Peyer's patch (tissue), 4 donors: ENCODE measurements around the gene TOR4A. TPM values are rescaled to one million over a fixed set of nuclear protein-coding genes. Genes with fewer than 3 reads are reported as not detected.
A peak's percentile ranks its signal among the peaks of the same experiment; 100 is the strongest.

Source experiments
- DNase-seq, 3 donors: peaks; one replicate each; pipeline ENCODE4 v3.0.0-alpha.2; 2017 to 2019
- H3K27ac ChIP-seq, 4 donors: fragments of 200-600 bp; sonication (generic); one replicate each; pipeline ENCODE4 v1.5.1; 2016 to 2019
- H3K27me3 ChIP-seq, 2 donors: fragments of 200-600 bp; sonication (generic); one replicate each; pipeline ENCODE4 v1.5.1; 2019
- H3K36me3 ChIP-seq, 3 donors: fragments of 200-600 bp; sonication (generic); one replicate each; pipeline ENCODE4 v1.5.1; 2016 to 2019
- H3K4me1 ChIP-seq, 4 donors: fragments of 200-600 bp; sonication (generic); one replicate each; pipeline ENCODE4 v1.5.1; 2016 to 2019
- H3K4me3 ChIP-seq, 4 donors: fragments of 200-600 bp; sonication (generic); 1 replicate in 3 of 4; 2 replicates in 1 of 4; pipeline ENCODE4 v1.5.1; 2016 to 2019; ENCODE audit warnings: mild to moderate bottlenecking in 1 of 4
- H3K9me3 ChIP-seq, 4 donors: fragments of 200-600 bp; sonication (generic); one replicate each; pipeline ENCODE4 v1.5.1; 2016 to 2019; ENCODE audit warnings: mild to moderate bottlenecking in 1 of 4
- CTCF ChIP-seq, 6 experiments: fragments of 450-650 bp in 4 of 6; fragments of 200-600 bp in 2 of 6; sonication (generic) in 1 of 6; IDR thresholded peaks; one replicate each; pipeline ENCODE4 v1.5.1; 2017 to 2019; ENCODE audit warnings: antibody characterized with exemption in 6 of 6, mild to moderate bottlenecking in 3 of 6, moderate library complexity in 1 of 6
- POLR2A ChIP-seq, 2 donors: fragments of 450-650 bp; IDR thresholded peaks; one replicate each; pipeline ENCODE4 v1.5.1; 2017; ENCODE audit warnings: antibody characterized with exemption in 2 of 2, mild to moderate bottlenecking in 2 of 2, moderate library complexity in 2 of 2
- total RNA-seq, 4 donors: library from RNA; depleted of rRNA; stranded (reverse); fragments of >200 nt; gene quantifications; one replicate each; pipeline ENCODE4 v1.1.0, GENCODE V29; 2016

TOR4A gene
- total RNA-seq, 4 donors from 2014 or later = 33.8 to 45.7 (median 39.2) TPM

DNA sequence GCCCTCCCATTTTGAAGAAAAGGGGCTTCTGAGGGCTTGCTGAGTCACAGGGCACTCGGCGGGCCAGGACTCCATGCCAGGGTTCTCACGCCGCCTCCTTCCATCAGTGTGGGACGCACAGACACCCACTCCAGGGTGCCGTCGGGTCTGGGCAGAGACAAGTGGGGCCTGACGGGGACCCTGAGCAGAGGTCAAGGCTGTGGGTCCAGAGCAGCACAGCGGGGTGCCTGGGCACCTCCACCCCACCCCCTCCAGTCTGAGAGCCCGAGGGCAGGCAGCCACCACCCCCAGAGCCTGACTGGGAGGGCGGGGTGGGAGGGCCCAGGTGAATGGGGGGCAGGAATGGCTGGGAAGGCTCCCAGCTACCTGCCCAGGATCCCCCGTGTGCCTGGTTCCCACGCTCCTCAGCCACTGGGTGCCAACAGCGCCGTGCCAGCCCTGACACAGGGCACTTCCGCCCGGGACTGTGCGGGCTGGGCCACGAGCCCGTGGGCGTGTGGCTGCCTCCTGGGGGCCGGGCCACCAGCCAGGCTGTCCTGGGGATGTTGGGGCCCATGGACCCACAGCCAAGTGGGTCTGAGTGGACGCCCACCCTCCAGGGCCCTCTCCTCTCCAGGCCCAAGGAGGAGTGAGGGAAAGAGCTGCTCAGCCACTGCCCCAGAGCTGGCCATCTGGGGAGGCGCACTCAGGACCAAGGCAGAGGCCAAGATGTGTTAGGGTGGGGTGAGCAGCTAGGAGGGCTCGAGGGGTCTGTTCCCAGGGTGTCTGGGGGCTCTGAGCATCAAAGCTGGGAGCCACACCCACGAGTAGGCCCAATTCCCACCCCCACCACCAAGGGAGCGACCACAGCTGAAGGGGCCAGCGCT, 34.7 kb downstream of the TOR4A start:
- TF ChIP-seq POLR2A (IDR thresholded peaks at IDR 0.05) = no peak
- TF ChIP-seq CTCF (IDR thresholded peaks at IDR 0.05) = no peak
- peak in 2 of 3 donors; percentile 49 to 62 for DNase-seq
- Histone ChIP-seq H3K36me3 (no peaks in the 10 kb centered on the region), H3K4me1 (peaks cover 13 to 56% (median 14%) of the 10 kb centered on the region in 4 donors), H3K27ac (peak overlapping the region in 3 of 4 donors; percentile 70 to 84 (median 77)), H3K4me3 (peak overlapping the region in 2 of 4 donors; percentile 3 to 24), H3K9me3 (no peaks in the 10 kb centered on the region), H3K27me3 (no peaks in the 10 kb centered on the region)

DNA sequence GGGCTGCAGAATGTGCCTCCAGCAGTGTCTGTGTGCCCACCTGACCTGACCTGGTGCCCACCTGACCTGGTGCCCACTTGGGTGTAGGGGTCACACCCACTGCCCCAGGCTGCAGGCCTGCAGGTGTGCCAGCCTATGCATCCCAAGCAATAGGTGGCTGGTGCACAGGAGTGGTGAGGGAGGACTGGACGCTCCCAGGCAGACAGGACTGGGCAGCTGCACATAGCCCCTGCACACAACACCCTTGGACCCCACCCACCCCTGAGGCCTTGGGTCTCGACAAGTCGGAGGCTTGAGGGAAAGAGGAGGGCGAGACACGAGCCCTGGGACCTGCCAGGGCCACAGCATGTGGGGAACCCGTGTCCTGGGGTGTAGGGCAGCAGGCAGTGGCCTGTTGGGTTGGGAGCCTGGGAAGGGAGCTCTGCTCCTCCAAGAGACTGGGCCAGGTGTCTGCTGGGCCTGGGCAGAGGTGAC, 35.4 kb downstream of the TOR4A start:
- peaks cover 12 to 50% (median 14%) of the 10 kb centered on the region in 4 donors for H3K4me1 ChIP-seq
- no peaks in the 10 kb centered on the region for H3K9me3 ChIP-seq
- TF ChIP-seq POLR2A (IDR thresholded peaks at IDR 0.05) (no peak), CTCF (IDR thresholded peaks at IDR 0.05) (no peak)
- H3K27me3 ChIP-seq = no peaks in the 10 kb centered on the region
- no peak overlapping the region for H3K4me3 ChIP-seq
- no peaks in the 10 kb centered on the region for H3K36me3 ChIP-seq
- H3K27ac ChIP-seq = peak overlapping the region in 1 of 4 donors; percentile 84
- DNase-seq = peak in 2 of 3 donors; percentile 41 to 52

DNA sequence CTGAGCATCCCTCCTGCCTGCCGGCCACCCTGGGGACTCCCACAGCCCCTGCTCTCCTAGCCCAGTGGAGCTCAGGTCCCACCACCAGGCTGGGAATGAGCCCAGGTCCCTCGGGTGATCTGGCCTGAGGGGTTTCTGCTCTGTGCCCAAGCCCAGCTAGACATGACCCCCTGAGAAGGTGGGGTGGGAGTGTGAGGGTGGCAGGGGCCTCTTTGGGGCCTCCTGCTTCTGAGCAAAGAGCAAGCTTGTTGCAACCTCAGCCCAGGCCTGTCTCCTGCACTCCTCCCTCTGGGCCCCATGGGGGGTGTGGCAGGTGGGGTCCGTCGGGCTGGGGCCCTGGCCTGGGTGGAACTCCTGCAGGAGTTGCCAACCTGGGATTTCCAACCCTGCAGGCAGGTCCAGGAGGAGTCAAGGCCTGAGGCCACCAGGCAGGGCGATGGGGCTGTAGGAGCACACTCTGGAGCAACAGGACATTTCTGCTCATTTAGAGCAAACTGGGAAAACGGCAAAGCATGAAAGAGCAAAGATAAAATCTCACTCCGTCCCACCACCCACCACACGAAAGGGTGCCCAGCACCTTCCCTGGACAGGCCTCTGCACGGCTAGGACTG, 35.9 kb downstream of the TOR4A start:
- no peak for TF ChIP-seq CTCF (IDR thresholded peaks at IDR 0.05)
- TF ChIP-seq POLR2A (IDR thresholded peaks at IDR 0.05) = no peak
- Histone ChIP-seq H3K9me3 (no peaks in the 10 kb centered on the region), H3K27ac (no peak overlapping the region), H3K27me3 (no peaks in the 10 kb centered on the region), H3K4me3 (no peak overlapping the region), H3K36me3 (no peaks in the 10 kb centered on the region), H3K4me1 (peaks cover 12 to 45% (median 14%) of the 10 kb centered on the region in 4 donors)
- peak in 2 of 3 donors; percentile 44 to 50 for DNase-seq

DNA sequence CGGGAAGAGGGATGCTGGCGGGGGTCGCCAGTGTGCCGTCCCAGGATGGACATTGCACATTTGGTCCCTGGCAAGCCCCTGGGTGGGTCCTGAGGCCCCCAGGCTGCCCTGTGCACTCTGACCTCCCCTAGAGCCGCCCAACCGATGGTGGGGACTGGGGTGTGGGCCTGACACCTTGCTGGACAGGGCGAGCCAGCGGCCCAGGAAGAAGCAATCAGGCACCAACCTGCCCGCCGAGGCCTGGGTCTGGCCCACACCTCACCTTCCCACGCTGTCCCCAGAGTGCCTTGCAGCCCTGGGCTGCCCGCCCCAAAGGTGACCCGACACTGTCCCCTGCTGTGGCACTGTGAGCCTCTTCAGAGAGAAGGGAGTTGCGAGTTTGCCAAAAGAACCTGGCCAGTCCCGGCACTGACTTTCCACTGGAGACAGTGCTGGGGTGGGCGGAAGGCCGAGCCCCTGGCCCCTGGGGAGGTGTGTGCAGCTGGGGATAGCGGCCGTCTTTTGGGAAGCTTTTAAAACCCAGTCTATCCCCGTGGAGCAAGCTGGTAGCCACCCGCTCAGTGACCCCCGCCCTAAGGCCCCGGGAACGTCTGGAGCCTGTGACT, 36.5 kb downstream of the TOR4A start:
- H3K4me1 ChIP-seq = peaks cover 12 to 45% (median 14%) of the 10 kb centered on the region in 4 donors
- peak in 1 of 3 donors; percentile 45 for DNase-seq

More for the DNA sequence above, 36.5 kb downstream of the TOR4A start:
- H3K9me3 ChIP-seq = no peaks in the 10 kb centered on the region
- H3K27ac ChIP-seq = no peak overlapping the region
- TF ChIP-seq POLR2A (IDR thresholded peaks at IDR 0.05) = no peak
- TF ChIP-seq CTCF (IDR thresholded peaks at IDR 0.05) = no peak
- H3K4me3 ChIP-seq = no peak overlapping the region
- H3K27me3 ChIP-seq = no peaks in the 10 kb centered on the region
- H3K36me3 ChIP-seq = no peaks in the 10 kb centered on the region
